ENCODE data around the gene LHX6. TPM values are rescaled to one million over a fixed set of nuclear protein-coding genes. Genes with fewer than 3 reads are reported as not detected.

Gene LHX6
- total and polyA plus RNA-seq, 2 donors from 2014 or later, result 0.82 to 4.9 TPM

DNA sequence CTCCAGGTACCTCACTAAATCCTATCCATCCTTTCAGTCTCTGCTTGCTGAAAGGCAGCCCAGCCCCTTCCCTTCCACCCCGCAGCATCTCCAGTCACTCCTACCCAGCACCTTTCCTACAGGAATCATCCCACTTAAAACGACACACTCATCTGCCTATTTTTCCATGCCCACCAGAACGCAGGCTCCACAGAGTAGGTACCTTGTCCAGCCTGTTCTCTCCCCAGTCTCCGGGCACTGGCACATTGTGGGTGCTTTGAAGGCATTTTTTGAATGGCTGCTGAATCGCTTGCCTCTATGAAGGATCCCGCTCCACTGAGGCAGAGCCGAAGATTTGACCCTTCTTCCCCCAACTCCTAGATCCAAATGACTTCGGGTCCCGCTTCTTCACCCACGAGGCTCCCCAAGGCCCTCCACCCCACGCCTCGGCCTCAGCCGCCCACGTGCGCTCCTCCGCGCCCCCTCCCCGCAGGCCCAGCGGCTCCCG, 15.6 kb downstream of the LHX6 start:
- DNase-seq (no peak), FAIRE-seq (no peak)
- no peaks in the 10 kb centered on the region for H3K9me3 ChIP-seq (ENCODE audit: control insufficient read depth in 2 of 3, insufficient read depth in 1 of 3, low read length in 3 of 3)
- H3K36me3 ChIP-seq (ENCODE audit: control insufficient read depth in 2 of 3, insufficient read depth in 3 of 3, low read length in 3 of 3), result no peaks in the 10 kb centered on the region
- H3K4me1 ChIP-seq (ENCODE audit: control insufficient read depth in 2 of 3, insufficient read depth in 2 of 3, low read depth in 1 of 3, low read length in 3 of 3), result peaks cover 0 to 2% (median 0%) of the 10 kb centered on the region in 3 donors
- H3K27ac ChIP-seq (ENCODE audit: low read depth in 2 of 2, low read length in 2 of 2), result no peak overlapping the region
- H3K27me3 ChIP-seq (ENCODE audit: control insufficient read depth, insufficient read depth, low read length), result peaks cover 58% of the 10 kb centered on the region
- H3K4me3 ChIP-seq (ENCODE audit: low read length in 3 of 3), result no peak overlapping the region
- intact Hi-C loops (cut with DNase I), result no loop called here
- H3K9ac ChIP-seq (ENCODE audit: low read length in 3 of 3), result no peak overlapping the region
- no peak for TF ChIP-seq CTCF (IDR thresholded peaks at IDR 0.05; ENCODE audit: borderline replicate concordance, extremely low read depth, insufficient read depth)

DNA sequence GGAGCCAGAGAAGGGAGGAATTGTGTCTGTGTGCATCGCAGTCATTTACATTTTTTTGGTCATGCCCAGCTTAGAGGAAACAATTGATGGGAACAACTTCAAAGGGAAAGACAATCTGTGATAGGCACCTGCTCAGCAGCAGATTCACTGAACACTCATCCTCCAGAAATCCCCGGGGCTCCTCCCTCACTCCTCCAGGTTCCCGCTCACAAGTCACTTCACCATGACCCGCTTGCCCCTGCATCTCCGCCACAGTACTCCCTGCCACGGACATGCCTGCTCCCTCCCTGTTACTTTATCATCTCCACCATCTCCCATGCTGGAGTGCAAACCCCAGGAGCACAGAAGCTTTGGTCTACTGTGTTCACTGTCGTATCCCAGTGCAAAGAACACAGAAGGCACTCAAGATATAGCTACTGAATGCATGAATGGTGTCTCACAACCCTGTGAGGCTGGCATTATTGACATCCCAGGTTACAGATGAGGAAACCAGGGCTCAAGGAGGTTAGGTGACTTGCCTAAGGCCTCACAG, 16.2 kb downstream of the LHX6 start:
- no peak overlapping the region for H3K4me3 ChIP-seq (ENCODE audit: low read length in 3 of 3)
- H3K9ac ChIP-seq (ENCODE audit: low read length in 3 of 3), result no peak overlapping the region
- DNase-seq (no peak), FAIRE-seq (no peak)
- H3K9me3 ChIP-seq (ENCODE audit: control insufficient read depth in 2 of 3, insufficient read depth in 1 of 3, low read length in 3 of 3), result no peaks in the 10 kb centered on the region
- TF ChIP-seq CTCF (IDR thresholded peaks at IDR 0.05; ENCODE audit: borderline replicate concordance, extremely low read depth, insufficient read depth), result no peak
- H3K36me3 ChIP-seq (ENCODE audit: control insufficient read depth in 2 of 3, insufficient read depth in 3 of 3, low read length in 3 of 3), result no peaks in the 10 kb centered on the region
- peaks cover 53% of the 10 kb centered on the region for H3K27me3 ChIP-seq (ENCODE audit: control insufficient read depth, insufficient read depth, low read length)
- no peak overlapping the region for H3K27ac ChIP-seq (ENCODE audit: low read depth in 2 of 2, low read length in 2 of 2)
- intact Hi-C loops (cut with DNase I), result no loop called here
- H3K4me1 ChIP-seq (ENCODE audit: control insufficient read depth in 2 of 3, insufficient read depth in 2 of 3, low read depth in 1 of 3, low read length in 3 of 3), result peaks cover 0 to 2% (median 0%) of the 10 kb centered on the region in 3 donors

DNA sequence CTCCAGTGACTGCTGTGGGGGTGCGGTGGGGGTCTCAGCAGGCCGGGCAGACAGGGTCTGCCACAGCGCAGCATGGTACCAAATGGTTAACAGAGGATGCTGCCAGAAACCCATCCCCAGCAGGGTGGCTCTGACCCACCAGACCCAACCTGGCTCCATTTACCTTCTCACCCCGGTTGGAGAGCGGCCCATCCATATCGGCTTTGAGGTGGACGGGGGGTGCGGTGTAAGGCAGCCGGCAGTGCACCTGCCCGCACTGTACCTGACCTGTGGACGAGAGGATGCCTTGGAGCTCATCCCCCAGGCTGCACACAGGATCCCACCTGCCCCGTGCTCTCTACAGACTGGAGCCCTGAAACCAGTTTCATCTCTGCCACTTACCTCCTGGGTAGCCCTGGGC, 19.3 kb downstream of the LHX6 start:
- Histone ChIP-seq H3K27me3 (ENCODE audit: control insufficient read depth, insufficient read depth, low read length) (peaks cover 29% of the 10 kb centered on the region), H3K4me1 (ENCODE audit: control insufficient read depth in 2 of 3, insufficient read depth in 2 of 3, low read depth in 1 of 3, low read length in 3 of 3) (peaks cover 0 to 2% (median 0%) of the 10 kb centered on the region in 3 donors), H3K9ac (ENCODE audit: low read length in 3 of 3) (no peak overlapping the region), H3K9me3 (ENCODE audit: control insufficient read depth in 2 of 3, insufficient read depth in 1 of 3, low read length in 3 of 3) (no peaks in the 10 kb centered on the region), H3K4me3 (ENCODE audit: low read length in 3 of 3) (no peak overlapping the region), H3K27ac (ENCODE audit: low read depth in 2 of 2, low read length in 2 of 2) (no peak overlapping the region), H3K36me3 (ENCODE audit: control insufficient read depth in 2 of 3, insufficient read depth in 3 of 3, low read length in 3 of 3) (no peaks in the 10 kb centered on the region)
- FAIRE-seq (no peak), DNase-seq (no peak)
- no peak for TF ChIP-seq CTCF (IDR thresholded peaks at IDR 0.05; ENCODE audit: borderline replicate concordance, extremely low read depth, insufficient read depth)
- intact Hi-C loops (cut with DNase I), result no loop called here

- no peaks in the 10 kb centered on the region for H3K4me1 ChIP-seq (ENCODE audit: control insufficient read depth in 2 of 3, insufficient read depth in 2 of 3, low read depth in 1 of 3, low read length in 3 of 3)
- H3K36me3 ChIP-seq (ENCODE audit: control insufficient read depth in 2 of 3, insufficient read depth in 3 of 3, low read length in 3 of 3), result no peaks in the 10 kb centered on the region
- intact Hi-C loops (cut with DNase I), result no loop called here
- peaks cover 13% of the 10 kb centered on the region for H3K27me3 ChIP-seq (ENCODE audit: control insufficient read depth, insufficient read depth, low read length)
- no peak for TF ChIP-seq CTCF (IDR thresholded peaks at IDR 0.05; ENCODE audit: borderline replicate concordance, extremely low read depth, insufficient read depth)
- FAIRE-seq (no peak), DNase-seq (no peak)
- no peak overlapping the region for H3K4me3 ChIP-seq (ENCODE audit: low read length in 3 of 3)
- H3K9ac ChIP-seq (ENCODE audit: low read length in 3 of 3), result no peak overlapping the region
- no peaks in the 10 kb centered on the region for H3K9me3 ChIP-seq (ENCODE audit: control insufficient read depth in 2 of 3, insufficient read depth in 1 of 3, low read length in 3 of 3)
- no peak overlapping the region for H3K27ac ChIP-seq (ENCODE audit: low read depth in 2 of 2, low read length in 2 of 2)
Measured at GRCh38 chr9:122207096-122207495, 21.7 kb downstream of the LHX6 start.

Data from kidney (tissue), 14 donors.